OCI-M1 (cell line): ENCODE measurements around the gene NCLN.
"Not testable (repeated sequence)": the region's sequence is repeated elsewhere in the genome, so short reads cannot be mapped to it uniquely, and the experiment has no call there.

ENCODE experiments used
- DNase-seq: peaks from one replicate; lab custom pipeline; 2025; lab: John Stamatoyannopoulos, UW

The NCLN gene

DNA sequence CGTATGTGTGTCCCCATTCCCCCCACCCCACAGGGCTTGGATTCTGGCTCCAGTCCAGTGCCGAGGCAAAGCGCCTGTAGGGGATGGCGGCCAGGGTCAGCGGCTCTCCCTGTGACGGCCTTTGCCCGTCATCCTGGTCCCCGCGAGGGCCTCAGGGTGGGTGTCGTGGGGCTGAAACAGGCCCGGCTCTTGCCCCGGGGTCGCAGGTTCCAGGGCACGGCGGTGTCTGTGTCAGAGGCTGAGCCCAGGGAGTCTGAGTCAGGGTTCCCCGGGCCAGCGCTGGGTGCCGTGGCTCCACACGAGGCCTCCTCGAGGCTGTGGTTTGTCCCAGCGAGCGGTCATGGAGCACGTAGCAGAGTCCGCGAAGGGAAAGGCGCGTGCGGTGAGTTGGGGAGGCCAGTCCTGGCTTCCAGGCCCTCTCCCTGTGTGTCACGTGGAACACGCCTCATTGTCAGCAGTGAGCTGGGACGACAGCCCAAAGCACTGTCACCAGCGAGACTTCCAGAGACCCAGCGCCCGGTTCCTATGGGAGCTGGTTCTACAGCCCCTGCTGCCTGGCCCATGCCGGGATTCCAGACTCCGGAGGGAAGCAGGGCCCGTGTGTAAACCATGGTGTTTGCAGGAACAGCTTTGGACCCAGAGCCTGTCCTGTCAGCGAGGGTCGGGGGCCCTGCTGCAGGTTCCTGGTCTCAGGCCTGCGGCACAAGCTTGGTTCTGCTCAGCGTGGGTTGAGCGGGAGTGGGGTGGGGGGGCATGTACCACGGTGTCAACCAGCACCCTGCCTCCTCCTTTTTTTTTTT is 13.4 kb downstream of the NCLN start:
- DNase-seq = no peak

DNA sequence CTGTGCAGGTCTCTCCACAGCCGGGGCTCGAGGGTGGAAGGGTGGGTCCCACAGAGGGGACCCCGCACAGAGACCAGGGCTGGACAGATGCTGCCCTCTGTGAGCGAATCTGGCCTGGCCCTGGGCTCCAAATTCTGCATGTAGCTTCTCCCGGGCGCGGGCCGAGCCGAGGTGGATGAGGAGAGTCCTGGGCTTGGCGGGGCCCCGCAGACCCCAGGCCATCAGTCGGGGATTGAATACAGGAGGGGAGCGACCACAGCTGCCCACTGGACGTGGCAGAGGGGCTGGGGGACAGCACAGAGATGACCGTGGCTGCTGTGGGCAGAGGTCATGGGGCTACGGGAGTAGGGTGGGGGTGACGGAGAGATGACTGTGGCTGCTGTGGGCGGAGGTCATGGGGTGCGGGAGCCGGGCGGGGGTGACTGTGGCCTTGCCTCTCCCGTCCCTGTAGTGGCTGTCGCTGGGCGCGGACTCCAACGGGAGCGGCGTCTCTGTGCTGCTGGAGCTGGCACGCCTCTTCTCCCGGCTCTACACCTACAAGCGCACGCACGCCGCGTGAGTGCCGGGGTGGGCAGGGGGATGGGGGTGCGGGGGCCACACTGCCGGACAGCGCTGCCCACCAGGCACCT is 15.5 kb downstream of the NCLN start:
- DNase-seq = no peak

DNA sequence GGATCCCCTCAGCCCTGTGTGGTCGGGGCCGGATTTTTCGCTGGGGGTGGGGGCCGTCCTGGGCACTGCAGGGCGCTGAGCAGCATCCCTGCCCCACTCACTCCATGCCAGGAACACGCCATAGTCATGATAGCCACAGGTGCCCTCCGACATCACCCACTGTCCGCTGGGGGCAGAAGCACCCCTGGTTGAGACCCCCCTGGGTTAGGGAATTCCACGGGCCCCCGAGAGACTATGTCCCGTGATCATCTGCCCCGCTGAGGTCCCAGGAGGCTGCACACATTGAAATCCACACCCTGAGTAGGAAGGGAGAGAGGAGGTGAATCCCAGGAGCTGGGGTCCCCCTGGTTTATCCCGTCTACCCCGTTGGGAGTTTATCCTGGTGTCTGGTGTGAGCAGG is 16.2 kb downstream of the NCLN start:
- DNase-seq = no peak

DNA sequence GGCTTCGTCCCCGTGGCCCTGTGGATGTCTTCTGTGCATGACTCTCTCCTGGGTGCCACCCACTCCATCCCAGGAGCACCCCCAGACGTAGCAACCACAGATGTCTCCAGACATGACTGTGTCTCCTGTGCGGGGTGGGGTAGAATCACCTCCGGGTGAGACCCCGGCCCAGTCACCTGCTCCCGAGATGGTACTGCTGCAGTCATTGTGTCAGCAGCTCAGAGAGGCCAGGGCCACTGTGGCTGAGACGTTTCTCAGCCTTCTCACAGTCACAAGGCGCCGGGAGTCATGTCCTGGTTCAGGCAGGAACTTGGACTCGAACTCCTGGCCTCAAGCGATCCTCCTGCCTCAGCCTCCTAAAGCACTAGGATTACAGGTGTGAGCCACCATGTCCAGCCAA is 16.6 kb downstream of the NCLN start:
- DNase-seq = no peak

DNA sequence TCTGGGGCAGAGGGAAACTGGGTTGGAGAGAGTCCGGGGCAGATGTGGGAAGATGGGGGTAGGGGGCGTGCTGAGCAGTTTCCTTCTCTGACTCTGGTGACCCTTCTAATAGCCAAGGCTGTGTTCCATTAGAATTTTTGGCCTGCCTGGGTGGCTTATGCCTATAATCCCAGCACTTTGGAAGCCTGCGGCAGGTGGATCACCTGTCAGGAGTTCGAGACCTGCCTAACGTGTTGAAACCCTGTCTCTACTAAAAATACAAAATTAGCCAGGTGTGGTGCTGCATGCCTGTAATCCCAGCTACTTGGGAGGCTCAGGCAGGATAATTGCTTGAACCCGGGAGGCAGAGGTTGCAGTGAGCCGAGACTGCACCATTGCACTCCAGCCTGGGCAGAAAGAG is 17.2 kb downstream of the NCLN start:
- DNase-seq = not testable (repeated sequence)

DNA sequence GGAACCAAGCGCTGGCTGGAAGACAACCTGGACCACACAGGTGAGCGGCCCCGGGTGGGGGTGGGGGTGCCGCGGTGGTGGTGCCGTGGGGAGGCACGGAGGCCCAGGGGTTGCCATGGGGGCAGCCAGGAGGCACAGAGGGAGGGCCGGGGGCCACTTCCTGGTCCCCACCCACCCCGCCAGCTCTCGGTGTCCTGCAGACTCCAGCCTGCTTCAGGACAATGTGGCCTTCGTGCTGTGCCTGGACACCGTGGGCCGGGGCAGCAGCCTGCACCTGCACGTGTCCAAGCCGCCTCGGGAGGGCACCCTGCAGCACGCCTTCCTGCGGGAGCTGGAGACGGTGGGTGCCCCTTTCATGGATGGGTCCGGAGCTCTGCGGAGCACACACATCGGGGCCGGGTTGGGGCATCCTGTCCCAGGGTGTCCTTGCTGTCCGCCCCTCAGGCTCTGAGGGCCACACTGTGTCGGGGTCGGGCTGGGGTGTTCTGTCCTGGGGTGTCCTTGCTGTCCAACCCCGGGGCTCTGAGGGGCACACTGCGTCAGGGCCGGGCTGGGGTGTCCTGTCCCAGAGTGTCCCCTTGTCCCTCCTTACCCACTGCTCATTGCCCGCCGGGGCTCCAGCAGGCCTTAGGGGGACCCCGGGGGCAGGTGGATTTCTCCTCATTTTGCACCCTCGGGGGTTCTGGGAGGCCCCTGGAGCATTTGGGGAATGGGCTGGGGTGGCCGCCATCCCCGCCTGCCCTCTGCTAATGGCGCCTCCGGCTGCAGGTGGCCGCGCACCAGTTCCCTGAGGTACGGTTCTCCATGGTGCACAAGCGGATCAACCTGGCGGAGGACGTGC is 18.3 kb downstream of the NCLN start:
- no peak for DNase-seq

DNA sequence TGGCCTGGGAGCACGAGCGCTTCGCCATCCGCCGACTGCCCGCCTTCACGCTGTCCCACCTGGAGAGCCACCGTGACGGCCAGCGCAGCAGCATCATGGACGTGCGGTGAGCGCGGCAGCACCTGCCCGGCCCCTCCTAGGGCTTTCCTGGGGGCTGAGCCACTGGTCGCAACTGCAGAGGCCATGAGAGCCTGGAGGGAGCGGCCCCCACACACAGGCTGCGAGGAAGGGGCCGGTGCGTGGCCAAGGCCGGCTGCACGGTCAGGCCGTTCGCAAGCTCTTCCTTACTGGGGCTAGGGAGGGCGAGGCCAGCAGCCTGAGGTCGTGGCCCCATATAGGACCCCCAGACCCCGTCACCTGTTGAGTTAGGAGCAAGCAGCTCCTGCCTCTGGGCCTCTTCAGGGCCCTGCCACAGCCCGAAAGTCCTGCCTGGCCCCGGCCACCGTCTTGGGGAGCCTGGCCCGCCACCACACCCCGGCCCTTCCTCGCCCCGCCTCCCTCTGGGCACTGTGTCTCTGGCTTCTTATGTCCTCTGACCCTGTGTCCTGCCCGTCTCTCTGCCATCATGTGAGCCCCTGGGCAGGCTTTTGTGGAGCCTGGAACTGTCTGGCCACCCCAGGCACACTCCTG is 19.0 kb downstream of the NCLN start:
- no peak for DNase-seq

DNA sequence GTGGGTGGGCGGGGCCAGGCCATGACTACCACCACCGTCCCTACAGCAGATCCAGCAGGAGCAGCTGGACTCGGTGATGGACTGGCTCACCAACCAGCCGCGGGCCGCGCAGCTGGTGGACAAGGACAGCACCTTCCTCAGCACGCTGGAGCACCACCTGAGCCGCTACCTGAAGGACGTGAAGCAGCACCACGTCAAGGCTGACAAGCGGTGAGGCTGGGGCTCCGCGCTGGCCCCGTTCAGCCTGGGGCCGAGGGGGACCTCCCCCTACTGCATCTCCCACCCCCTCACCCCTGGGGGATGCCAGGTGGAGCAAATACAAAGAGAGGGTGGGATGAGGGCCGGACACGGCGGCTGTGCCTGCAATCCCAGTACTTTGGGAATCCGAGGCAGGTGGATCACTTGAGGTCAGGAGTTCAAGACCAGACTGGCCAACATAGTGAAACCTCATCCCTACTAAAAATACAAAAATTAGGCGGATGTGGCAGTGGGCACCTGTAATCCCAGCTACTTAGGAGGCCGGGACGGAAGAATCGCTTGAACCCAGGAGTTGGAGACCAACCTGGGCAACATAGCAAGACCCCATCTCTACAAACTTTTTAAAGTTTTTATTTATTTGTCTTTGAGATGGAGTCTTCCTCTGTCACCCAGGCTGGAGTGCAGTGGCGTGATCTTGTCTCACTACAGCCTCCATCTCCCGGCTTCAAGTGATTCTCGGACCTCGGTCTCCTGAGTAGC is 20.7 kb downstream of the NCLN start:
- DNase-seq = no peak

DNA sequence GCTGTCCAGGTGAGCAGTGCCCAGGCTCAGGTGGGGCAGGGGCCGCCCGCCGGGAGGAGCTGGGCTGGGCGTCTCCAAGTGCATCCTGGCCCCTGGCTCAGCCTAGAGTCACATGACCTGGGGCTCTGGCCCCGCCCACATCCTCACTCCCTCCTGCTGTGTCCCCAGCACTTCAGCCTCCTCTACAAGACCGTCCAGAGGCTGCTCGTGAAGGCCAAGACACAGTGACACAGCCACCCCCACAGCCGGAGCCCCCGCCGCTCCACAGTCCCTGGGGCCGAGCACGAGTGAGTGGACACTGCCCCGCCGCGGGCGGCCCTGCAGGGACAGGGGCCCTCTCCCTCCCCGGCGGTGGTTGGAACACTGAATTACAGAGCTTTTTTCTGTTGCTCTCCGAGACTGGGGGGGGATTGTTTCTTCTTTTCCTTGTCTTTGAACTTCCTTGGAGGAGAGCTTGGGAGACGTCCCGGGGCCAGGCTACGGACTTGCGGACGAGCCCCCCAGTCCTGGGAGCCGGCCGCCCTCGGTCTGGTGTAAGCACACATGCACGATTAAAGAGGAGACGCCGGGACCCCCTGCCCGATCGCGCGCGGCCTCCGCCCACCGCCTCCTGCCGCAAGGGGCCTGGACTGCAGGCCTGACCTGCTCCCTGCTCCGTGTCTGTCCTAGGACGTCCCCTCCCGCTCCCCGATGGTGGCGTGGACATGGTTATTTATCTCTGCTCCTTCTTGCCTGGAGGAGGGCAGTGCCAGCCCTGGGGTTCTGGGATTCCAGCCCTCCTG is 21.9 kb downstream of the NCLN start:
- no peak for DNase-seq

DNA sequence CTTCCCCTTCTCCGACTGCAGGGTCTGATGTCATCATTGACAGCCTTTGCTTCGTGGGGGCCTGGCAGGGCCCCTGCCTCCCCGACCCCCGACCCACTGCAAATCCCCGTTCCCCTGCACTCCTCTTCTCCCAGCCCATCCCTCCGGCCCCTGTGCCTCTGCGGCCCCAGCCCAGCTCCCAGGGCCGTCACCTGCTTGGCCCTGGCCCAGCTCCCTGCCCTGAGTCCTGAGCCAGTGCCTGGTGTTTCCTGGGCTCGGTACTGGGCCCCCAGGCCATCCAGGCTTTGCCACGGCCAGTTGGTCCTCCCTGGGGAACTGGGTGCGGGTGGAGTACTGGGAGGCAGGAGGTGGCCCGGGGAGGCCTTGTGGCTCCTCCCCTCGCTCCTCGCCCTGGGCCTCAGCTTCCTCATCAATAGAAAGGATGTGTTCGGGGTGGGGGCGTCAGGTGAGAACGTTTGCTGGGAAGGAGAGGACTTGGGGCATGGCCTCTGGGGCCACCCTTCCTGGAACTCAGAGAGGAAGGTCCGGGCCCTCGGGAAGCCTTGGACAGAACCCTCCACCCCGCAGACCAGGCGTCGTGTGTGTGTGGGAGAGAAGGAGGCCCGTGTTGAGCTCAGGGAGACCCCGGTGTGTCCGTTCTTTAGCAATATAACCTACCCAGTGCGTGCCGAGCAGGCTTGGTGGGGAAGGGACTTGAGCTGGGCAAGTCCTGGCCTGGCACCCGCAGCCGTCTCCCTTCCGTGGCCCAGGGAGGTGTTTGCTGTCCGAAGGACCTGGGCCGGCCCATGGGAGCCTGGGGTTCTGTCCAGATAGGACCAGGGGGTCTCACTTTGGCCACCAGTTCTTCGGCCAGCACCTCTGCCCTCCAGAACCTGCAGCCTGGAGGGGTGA is 22.8 kb downstream of the NCLN start:
- no peak for DNase-seq

DNA sequence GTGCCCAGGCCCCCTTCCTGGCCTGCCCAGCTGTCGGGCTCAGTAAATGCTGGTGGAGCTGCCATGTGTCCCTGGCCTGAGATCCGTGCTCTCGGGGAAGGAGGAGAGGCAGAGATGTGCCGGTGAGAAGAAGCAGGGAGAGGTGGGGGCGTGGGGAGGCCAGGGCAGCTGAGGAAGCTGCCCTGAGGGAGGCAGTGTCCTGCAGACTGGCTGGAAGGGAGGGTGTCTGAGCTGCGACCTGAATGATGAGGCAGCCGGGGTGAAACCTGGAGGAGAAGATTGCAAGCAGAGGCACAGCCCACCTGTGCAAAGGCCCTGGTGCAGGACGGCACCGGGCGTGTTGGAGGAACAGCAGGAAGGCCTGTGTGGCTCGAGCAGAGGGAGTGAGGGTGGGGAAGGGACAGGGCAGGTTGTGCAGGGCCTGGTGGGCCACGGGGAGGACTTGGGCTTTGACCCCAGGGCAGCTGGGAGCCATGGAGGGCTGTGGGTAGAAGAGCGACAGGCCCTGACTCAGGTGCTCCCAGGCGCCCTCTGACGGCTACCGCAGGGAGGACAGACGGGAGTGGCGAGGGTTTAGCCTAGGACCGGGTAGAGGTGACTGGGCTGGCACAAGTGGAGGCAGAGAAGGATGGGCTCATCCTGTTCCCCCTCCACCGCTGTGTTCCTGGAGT is 24.8 kb downstream of the NCLN start:
- peak; percentile 25 for DNase-seq

DNA sequence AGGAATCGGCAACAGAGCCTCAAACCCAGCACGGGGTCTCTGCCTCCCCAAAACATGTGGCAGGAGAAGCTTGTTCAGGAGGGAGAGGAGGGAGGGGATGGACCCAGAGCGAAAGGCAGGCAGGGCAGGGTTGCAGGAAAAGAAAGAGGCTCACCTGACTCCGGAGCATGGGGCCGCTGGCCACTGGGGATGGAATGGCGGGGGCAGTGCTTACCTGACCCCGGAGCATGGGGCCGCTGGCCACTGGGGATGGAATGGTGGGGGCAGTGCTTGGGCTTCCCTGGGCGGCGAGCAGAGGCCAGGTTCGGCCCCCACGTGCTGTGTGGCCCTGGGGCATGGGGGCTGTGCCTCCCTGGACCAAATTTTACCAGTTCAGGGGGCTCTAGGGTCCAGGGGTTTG is 25.5 kb downstream of the NCLN start:
- DNase-seq = no peak

DNA sequence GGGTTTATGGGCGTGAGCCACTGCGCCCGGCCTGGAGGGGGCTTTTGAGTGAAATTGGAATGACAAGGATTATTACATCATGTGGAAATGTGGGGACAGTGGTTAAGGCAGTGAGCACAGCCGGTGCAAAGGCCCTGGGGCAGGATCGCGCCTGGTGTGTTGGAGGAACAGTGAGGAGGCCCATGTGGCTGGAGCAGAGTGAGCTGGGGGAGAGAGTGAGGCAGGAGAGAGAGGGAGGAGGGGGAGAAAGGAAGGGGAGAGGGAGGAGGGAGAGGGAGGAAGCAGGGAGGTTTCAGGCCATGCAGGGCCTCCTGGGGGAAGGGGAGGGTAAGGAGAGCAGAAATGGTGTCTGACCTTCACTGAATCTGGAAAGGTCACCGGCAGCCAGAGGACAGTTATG is 27.4 kb downstream of the NCLN start:
- DNase-seq = no peak

DNA sequence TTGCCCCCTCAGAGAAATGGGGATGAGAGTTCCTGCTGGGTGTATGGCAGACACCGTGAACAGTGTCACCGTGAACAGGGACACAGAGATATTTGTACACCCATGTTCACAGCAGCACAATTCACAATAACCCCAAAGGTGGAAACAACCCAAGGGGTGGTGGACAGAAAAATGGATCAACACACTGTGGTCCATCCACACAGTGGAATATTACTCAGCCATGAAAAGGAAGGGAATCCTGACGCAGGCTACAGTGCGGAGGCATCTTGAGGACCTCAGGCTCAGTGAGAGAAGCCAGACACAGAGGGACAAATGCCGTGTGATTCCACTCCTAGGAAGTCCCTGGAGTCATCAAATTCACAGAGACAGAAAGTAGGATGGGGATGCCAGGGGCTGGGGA is 31.1 kb downstream of the NCLN start:
- DNase-seq = no peak

DNA sequence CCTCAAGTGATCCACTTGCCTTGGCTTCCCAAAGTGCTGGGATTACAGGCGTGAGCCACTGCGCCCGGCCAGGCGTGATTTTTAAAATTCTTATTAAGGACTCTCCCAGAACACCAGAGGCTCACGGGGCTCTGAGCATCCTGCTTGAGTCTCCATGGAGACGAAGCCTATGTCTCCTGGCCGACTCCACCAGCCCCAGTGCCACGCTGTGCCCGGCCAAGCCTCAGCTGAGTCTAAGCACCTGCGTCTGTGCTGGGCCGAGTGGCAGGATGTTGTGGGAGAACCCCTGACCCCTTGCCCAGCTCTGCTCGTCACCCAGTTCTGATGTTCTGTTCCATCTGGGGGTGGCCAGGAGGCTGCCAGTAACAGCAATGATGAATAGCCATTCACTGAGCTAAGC is 34.8 kb downstream of the NCLN start:
- DNase-seq = no peak

DNA sequence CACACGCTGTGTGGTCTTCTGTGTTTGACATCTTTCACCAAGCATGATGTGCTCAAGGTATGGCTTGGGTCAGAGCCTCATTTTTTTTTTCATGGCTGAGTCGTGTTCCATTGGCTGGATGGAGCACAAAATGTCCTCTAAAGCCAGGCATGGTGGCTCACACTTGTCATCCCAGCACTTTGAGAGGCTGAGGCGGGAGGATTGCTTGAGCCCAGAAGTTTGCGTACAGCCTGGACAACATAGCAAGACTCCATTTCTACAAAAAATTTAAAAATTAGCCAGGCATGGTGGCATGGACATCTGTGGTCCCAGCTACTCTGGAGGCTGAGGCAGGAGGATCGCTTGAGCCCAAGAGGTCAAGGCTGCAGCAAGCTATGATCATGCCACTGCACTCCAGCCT is 35.8 kb downstream of the NCLN start:
- not testable (repeated sequence) for DNase-seq

DNA sequence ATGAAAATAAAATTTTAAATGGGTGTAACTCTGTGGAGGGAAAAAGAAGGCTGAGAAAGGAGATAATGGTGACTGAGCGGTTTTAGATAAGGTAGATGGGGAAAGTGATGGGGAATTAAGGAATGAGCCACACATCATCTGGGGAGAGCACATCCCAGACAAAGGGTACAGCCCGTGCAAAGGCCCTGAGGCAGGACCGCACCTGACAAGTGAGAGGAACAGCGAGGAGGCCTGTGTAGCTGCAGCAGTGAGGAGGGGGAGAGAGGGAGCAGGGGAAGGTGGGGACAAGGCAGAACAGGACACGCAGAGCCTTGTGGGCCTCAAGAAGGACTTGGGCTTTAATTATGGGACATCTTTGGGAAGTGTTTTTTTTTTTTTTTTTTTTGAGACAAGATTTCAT is 37.0 kb downstream of the NCLN start:
- no peak for DNase-seq

DNA sequence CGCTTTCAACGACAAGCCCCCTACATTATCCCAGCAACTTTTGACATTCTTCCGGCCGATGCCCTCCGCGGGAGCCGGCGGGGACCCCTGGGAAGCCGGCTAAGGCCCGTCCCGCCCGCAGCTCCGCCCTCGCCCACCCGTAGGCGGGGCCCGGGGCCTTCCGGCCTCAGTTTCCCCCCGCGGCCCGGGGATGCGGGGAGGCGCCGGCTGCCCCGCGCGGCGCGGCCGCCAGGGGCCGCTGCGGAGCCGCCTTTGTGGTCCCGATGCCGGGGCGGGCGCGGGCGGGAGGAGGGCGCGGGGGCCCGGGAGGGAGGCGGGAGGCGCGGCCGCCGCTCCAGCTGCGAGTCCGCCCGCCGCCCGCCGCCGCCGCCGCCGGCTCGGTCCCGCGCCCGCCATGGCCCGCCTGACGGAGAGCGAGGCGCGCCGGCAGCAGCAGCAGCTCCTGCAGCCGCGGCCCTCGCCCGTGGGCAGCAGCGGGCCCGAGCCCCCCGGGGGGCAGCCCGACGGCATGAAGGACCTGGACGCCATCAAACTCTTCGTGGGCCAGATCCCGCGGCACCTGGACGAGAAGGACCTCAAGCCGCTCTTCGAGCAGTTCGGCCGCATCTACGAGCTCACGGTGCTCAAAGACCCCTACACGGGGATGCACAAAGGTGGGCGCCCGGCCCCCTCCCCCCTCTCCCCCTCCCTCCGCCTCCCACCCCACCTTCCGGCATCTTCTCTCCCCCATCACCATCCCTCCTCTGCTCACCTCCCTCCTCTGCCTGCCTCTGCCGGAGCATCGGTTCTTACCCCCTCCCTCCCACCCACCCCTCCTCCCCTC is 38.8 kb downstream of the NCLN start, which contains the start of gene CELF5:
TSS of gene CELF5 (plus strand) at position 316 of the 823 bp plus-strand sequence. CDS start at position 395, 79 bp downstream.
- peak; percentile 54 for DNase-seq

DNA sequence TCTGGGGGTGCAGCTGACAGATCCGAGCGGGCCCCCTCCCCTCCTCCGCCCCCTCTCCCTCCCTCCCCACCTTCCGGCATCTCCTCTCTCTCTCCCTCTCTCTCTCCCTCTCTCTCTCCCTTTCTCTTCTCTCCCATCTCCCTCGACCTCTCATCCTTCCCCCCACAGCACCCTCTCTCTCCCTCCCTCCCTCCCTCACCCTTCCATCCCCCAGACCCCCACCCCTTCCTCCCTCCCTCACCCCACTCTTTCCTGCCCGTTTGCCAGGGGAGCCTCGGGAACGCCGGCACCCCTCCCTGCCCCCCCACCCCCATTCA is 39.4 kb downstream of the NCLN start:
- DNase-seq = no peak
